Esophagus squamous epithelium (tissue), 5 donors: Measurements from ENCODE around the gene SEPTIN5. TPM values are rescaled to one million over a fixed set of nuclear protein-coding genes. Genes with fewer than 3 reads are reported as not detected.

Experiments
- DNase-seq: peaks from one replicate; lab custom pipeline; 2025; lab: John Stamatoyannopoulos, UW
- H3K27ac ChIP-seq, 4 donors: fragments of 200-600 bp; sonication (generic); one replicate each; pipeline ENCODE4 v1.5.1; 2016 to 2019; ENCODE audit warnings: mild to moderate bottlenecking in 1 of 4
- H3K27me3 ChIP-seq, 4 donors: fragments of 200-600 bp; sonication (generic); 1 replicate in 3 of 4; 2 replicates in 1 of 4; pipeline versions ENCODE4 v1.5.1 to v1.6.0; 2017 to 2021; ENCODE audit warnings: antibody characterized with exemption in 1 of 4
- H3K36me3 ChIP-seq, 3 donors: fragments of 200-600 bp; sonication (generic); one replicate each; pipeline ENCODE4 v1.5.1; 2016 to 2019
- H3K4me1 ChIP-seq, 3 donors: fragments of 200-600 bp; sonication (generic); one replicate each; pipeline ENCODE4 v1.5.1; 2017 to 2019
- H3K4me3 ChIP-seq, 4 donors: fragments of 200-600 bp; sonication (generic); 1 replicate in 3 of 4; 2 replicates in 1 of 4; pipeline ENCODE4 v1.5.1; 2016 to 2019; ENCODE audit warnings: mild to moderate bottlenecking in 2 of 4, moderate library complexity in 1 of 4
- H3K9me3 ChIP-seq, 3 donors: fragments of 200-600 bp; sonication (generic); one replicate each; pipeline ENCODE4 v1.5.1; 2016 to 2019
- CTCF ChIP-seq, 6 experiments: fragments of 450-650 bp in 4 of 6; fragments of 200-600 bp in 2 of 6; sonication (generic) in 2 of 6; IDR thresholded peaks; one replicate each; pipeline ENCODE4 v1.5.1; 2016 to 2019; ENCODE audit warnings: antibody characterized with exemption in 6 of 6, mild to moderate bottlenecking in 4 of 6, moderate library complexity in 4 of 6
- POLR2A ChIP-seq, 4 donors: fragments of 450-650 bp; IDR thresholded peaks; one replicate each; pipeline ENCODE4 v1.6.1; 2017; ENCODE audit warnings: antibody characterized with exemption in 4 of 4, mild to moderate bottlenecking in 4 of 4, moderate library complexity in 3 of 4
- WGBS, 2 donors: methylation state at CpG; one replicate each; pipeline ENCODE4 v1.1.5; 2018; 5-methylcytosine and 5-hydroxymethylcytosine counted together
- intact Hi-C: fragments of 100-400 bp; cut with DNase I; formaldehyde crosslinking; loops from one replicate; pipeline ENCODE4 v1.15.0; 2022
- total RNA-seq, 4 donors: library from RNA; depleted of rRNA; stranded (reverse); fragments of >200 nt; gene quantifications; one replicate each; pipeline ENCODE4 v1.1.0, GENCODE V29; 2016
- donor health status: DM: yes; HTN: yes; CAD: no.

Gene SEPTIN5
- total RNA-seq, 4 donors from 2014 or later = 19.8 to 69.7 (median 36.3) TPM

DNA sequence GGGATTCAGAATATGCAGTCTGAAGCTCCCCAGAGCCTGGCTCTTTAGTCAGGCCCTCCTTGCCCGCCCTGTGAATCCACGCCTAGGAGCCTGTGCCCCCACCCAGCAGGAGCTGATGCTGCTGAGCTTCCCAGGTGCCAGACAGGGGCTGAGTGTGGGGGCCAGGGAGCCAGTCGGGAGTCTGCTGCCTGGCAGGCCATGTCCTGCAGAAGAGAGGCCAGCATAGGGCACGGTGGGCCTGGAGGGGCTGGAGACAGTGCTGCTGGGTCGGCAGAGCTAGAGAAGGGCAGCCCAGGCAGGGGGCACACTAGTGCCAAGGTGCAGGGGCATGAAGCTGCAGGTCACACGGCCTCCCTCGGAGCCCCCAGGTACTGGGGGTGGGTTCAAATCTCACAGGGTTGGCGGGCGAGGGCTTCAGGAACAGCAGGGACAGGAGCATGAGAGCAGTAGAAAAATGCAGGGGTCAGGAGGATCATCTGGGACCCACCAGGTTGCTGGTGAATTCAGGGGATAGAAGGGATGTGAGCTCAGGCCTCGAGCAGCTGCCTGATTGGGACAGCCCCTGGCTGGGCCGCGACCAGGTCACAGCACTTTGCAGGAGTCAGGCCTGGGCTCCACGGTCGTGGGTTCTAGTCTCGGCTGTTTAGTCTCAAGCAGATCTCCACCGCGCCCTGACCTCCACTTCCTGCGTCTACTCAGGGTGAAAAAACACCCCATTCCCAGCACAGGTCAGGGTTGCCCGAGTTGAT is 4.1 kb upstream of the SEPTIN5 start:
- Histone ChIP-seq H3K36me3 (no peaks in the 10 kb centered on the region), H3K9me3 (no peaks in the 10 kb centered on the region), H3K27me3 (peaks cover 0 to 39% (median 0%) of the 10 kb centered on the region in 4 donors), H3K27ac (no peak overlapping the region), H3K4me1 (peaks cover 6 to 32% (median 12%) of the 10 kb centered on the region in 3 donors), H3K4me3 (no peak overlapping the region)
- 81 to 91% methylated on average over 12 of the region's 19 CpGs for WGBS, 2 donors
- TF ChIP-seq CTCF (IDR thresholded peaks at IDR 0.05) = no peak
- no peak for TF ChIP-seq POLR2A (IDR thresholded peaks at IDR 0.05)
- intact Hi-C loops = no loop called here
- no peak for DNase-seq

GRCh38 chr22:19710769-19711106 is 3.6 kb upstream of the SEPTIN5 start:
- intact Hi-C loops = no loop called here
- TF ChIP-seq POLR2A (IDR thresholded peaks at IDR 0.05) (no peak), CTCF (IDR thresholded peaks at IDR 0.05) (no peak)
- H3K9me3 ChIP-seq = no peaks in the 10 kb centered on the region
- H3K27me3 ChIP-seq = peaks cover 0 to 39% (median 0%) of the 10 kb centered on the region in 4 donors
- H3K4me1 ChIP-seq = peaks cover 12 to 38% (median 16%) of the 10 kb centered on the region in 3 donors
- DNase-seq = no peak
- WGBS, 2 donors = 88 to 96% methylated on average over 5 to 6 of the region's 6 CpGs
- no peaks in the 10 kb centered on the region for H3K36me3 ChIP-seq
- no peak overlapping the region for H3K4me3 ChIP-seq
- no peak overlapping the region for H3K27ac ChIP-seq

GRCh38 chr22:19713245-19713644 is 1.1 kb upstream of the SEPTIN5 start:
- TF ChIP-seq CTCF (IDR thresholded peaks at IDR 0.05) = no peak
- no peak for TF ChIP-seq POLR2A (IDR thresholded peaks at IDR 0.05)
- intact Hi-C loops = no loop called here
- no peaks in the 10 kb centered on the region for H3K9me3 ChIP-seq
- no peak overlapping the region for H3K27ac ChIP-seq
- 88 to 91% methylated on average over 9 to 13 of the region's 13 CpGs for WGBS, 2 donors
- no peak overlapping the region for H3K4me3 ChIP-seq
- H3K27me3 ChIP-seq = peaks cover 0 to 55% (median 0%) of the 10 kb centered on the region in 4 donors
- peaks cover 19 to 60% (median 30%) of the 10 kb centered on the region in 3 donors for H3K4me1 ChIP-seq
- H3K36me3 ChIP-seq = no peaks in the 10 kb centered on the region
- no peak for DNase-seq

DNA sequence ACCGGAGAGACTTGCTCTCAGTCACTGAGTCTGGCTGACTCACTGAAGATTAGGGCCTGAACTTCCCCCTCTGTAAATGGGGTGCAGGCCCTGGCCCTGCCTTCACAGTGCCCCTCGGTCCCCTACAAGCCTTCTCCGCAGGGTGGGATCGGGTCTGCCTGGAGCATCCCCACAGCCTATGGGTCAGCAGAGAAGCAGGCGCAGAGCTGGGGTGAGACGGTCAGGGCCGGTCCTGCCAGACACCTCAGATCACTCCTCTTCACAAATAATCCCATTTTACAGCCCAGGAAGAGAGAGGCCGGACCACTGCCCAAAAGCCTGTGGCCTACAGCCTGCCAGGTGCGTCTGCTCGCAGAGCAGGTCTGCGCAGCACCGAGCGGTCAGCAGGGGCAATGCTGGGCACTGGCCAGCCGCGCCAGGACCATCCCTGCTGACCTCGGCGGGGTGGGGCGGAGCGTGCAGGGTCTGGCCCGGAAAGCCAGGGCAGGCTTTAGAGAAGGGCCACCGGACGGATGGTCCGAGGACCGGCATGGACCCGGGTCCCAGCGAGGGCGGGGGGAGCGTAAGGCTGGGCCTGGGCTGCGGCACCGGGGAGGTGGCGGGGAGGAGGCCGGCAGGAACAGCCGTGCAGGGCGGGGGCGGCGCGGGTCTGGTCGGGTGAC is 522 bp upstream of the SEPTIN5 start:
- Histone ChIP-seq H3K4me1 (peaks cover 24 to 60% (median 35%) of the 10 kb centered on the region in 3 donors), H3K27ac (peak overlapping the region in 1 of 4 donors; percentile 13), H3K27me3 (peaks cover 0 to 56% (median 0%) of the 10 kb centered on the region in 4 donors), H3K4me3 (peak overlapping the region; percentile 48 to 77 (median 66)), H3K36me3 (no peaks in the 10 kb centered on the region), H3K9me3 (no peaks in the 10 kb centered on the region)
- DNase-seq = no peak
- intact Hi-C loops = no loop called here
- 57 to 73% methylated on average over 3 to 10 of the region's 38 CpGs for WGBS, 2 donors
- no peak for TF ChIP-seq POLR2A (IDR thresholded peaks at IDR 0.05)
- no peak for TF ChIP-seq CTCF (IDR thresholded peaks at IDR 0.05)
